Cerebellar cortex (tissue), 1 donor: ENCODE data around the gene PGS1.

ENCODE experiments used
- DNase-seq: peaks from one replicate; pipeline ENCODE4 v3.0.0-alpha.2; 2015; ENCODE audit warnings: low spot score

The PGS1 gene

DNA sequence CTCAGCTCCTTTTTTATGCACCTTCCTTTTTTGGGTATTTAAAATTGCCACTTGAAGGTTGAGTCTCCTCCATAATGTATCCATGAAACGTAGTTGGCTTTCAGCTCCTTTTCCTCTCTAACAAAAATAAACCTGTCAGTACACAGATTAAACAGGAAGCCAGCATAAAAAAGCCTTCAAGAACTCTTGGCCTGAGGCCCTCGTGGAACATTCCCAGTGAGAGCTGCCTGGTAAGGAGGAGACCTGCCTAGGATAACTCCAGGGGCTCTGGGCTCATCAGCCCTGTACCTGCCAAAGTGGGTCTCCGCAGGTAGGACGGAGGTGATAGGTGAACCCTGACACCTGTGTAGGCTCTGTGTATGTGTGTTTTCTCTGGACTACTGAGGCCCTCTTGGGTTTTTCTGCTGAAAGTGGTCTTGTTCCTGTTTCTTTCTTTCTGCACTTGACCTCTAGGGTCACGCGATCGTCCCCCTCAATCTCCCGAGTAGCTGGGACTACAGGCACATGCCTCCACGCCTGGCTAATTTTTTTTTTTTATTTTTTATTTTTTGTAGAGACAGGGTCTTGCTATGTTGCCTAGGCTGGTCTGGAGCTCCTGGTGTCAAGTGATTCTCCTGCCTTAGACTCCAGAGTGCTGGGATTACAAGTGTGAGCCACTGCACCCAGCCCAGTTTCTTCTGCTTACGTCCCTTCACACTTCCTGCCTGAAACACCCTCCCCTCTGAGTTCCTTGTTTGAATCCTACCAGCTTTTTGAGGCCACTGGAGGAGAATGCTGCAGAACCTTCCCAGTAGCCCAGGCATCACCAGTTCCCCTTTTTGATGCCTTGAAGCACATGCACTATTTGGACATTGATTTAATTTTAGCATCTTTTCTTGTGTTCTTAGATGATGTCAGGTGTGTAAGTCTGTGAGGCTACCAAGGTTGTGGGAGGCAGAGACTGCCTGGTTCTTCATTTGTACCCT, 9.8 kb downstream of the PGS1 start:
- no peak for DNase-seq

DNA sequence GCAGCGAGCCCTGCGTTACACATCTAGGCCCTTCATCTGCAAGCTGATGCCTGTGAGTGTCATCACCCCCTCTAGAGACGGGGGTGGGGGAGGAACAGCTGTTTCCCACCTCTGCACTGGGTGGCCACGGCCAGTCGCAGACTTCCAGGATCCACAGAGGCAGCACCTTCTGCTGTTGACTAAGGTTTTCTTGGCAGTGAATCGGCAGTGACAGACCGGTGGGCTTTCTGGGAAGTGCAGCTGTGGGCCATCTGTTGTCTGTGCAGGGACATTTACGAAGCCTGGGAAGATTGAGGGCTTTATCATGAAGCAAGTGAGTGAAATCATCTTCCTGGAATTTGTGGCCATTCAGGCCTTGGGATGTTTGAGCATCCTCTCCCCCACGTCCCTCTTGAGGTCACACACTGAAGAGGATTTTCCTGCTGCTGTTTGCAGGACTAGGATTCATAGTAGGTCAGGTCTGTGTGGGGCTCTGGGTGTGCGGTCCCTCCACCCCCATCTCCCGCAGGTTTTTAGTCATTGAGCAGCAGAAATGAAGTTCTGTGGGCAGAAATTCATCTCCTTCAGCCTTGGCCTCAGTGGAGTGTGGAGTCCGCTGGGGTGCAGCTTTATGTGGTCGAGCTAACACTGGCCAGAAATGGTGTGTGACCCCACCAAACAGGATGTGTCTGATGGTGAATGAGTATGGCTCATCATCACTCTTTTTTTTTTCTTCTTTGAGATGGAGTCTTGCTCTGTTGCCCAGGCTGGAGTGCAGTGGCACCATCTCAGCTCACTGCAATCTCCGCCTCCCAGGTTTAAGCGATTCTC, 12.0 kb downstream of the PGS1 start:
- no peak for DNase-seq

DNA sequence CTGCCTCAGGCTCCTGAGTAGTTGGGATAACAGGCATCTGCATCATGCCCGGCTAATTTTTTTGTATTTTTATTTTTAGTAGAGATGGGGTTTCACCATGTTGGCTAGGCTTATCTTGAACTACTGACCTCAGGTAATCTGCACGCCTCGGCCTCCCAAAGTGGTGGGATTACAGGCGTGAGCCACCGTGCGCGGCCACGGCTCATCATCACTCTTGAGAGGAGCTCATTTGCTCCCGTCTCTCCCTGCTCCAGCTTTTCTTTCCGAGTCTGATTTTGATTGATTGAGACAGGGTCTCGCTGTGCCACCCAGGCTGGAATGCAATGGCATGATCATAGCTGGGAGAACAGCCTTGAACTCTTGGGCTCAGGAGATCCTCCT, 12.6 kb downstream of the PGS1 start:
- no peak for DNase-seq

DNA sequence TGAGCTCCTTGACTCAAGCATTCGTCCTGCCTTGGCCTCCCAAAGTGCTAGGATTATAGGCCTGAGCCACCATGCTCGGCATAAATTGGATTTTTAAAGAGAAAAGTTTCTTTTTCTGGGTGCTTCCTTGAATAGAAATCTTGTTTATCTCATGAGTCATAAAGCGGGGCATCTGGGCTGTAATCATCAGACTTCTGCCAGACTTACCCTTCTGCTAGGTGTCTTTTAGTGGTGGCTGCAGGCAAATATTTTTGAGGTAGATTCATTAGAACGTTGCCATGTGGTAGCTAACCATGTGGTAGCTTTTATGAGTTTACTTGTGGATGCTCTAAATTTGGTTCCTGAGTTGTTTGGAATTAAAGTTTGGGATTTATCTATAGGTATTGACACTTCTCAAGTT, 13.4 kb downstream of the PGS1 start:
- no peak for DNase-seq

DNA sequence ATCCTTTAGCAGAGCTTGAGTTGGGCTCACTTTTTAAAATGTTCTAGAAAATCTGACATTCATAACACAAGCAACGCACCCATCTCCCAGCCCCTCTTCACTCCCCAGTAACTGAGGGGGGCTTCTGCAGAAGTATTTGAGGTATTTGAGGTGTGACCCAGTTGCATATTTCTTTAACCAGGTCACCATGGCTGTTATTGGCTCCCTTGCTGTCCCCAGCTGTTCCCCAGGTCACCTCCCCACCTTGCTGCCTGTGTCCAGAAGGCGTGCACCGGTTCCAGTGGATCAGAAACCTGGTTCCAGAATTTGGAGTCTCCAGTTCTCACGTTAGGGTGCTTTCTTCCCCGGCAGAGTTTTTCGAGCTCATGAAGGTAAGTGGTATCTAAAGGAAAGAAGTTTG, 13.8 kb downstream of the PGS1 start:
- DNase-seq, result no peak

DNA sequence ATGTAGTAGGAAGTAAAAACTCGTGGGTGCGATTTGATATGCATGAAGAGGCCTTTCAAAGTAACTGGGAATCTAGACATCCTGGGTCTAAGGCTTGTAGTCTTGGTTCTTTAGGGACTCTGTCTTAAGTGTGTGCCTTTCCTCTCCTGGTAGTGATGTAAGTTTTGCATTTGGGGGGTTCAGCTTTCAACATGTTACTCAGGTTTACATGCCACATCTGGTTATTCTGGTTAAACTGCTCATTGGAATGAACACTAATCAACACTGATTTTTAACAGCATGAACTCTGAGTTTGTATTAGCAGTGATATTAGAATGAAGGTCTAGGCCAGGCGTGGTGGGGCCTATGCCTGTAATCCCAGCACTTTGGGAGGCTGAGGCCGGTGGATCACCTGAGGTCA, 15.1 kb downstream of the PGS1 start:
- no peak for DNase-seq

DNA sequence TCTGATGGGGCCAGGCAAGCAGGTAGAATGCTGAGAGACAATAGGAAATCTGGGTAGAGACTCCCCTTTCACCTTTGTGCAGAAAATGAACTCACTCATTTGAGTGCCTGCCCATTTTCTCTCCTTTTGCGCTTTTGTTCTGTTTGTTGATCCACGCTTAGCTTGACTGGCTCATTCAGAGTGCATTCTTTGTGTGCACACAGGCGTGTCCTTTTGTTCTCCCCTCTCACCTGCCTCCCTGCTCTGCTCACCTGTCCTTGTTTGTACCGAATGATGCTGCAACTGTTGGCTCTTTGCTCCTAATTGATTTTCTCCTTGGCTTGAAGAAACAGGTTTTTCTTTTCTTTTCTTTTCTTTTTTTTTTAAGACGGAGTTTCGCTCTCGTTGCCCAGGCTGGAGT, 15.8 kb downstream of the PGS1 start:
- no peak for DNase-seq

DNA sequence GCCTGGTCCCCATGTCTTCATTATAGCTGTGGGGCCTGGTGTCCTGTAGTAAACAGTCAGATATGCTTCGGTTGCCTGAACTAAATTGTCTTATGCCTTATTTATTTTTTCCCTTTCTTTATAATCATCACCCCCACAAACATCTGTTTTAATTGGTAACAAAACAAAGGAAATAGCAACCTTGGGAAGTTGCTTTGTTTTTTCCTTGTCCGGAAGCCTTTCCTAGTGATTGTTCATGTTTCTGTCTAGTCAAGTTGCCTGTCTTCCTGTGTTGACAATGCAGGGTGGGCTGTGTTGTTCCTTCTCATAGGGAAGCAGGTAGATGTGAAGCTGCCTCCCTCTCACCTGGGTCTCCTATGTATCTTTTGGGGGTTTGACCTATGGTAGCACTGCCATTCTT, 16.7 kb downstream of the PGS1 start:
- DNase-seq, result no peak

DNA sequence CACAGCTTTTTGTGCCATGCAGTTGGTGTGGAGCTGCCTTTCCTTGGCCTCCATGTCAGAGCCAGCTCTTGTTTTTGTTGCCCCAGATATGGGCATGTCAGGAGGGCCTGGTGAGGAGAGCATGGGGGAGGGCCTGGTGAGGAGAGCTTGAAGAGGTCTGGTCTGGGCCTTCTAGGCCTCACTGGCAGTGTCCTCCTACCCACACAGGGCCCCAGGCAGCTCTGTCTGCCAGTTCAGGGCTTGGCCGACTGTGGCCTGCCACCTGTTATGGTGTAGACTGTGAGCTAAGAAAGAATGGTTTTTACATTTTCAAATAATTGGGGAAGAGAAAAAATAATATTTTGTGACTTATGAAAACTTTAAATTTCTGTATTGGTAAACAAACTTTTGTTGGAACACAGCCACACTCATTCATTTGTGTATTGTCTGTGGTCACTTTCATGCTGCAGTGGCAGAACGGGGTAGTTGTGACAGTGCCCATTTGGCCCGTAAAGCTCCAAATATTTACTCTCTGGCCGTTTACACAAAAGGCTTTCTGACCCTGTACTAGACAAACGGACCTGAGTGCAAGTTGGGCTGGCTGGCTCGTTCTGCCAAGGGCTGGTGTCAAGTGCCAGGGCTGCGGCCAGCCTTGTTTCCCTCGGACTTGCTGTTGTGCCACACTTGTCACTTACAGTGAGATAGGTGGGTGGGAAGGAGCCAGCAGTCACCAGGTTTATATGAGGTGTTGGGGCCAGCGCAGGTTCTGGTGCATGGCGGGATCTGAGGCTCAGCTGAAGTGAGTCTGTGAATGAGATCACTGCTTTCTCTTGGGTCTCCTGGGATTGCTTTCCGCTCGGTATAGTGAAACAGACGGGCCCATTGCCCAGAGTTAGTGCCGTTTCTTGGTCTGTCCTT, 18.2 kb downstream of the PGS1 start:
- DNase-seq, result no peak

DNA sequence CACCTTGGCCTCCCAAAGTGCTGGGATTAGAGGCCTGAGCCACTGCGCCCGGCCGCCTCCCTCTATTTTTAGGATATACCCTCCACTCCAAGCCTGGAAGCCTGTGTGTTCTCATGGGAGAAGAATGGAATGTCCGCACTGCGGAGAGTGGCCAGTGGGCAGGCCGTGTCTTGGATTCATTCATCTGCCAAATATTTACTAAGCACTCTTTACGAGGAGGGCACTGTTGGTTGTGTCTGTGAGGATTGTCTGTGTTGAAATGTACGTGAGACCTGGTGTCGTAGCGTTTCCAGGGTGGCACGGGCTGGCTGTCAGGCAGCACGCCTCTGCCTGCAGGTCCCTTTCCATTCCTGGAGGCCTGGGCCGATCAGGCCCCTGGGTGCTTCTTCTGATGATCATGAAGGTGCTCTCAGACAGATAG, 19.2 kb downstream of the PGS1 start:
- no peak for DNase-seq

DNA sequence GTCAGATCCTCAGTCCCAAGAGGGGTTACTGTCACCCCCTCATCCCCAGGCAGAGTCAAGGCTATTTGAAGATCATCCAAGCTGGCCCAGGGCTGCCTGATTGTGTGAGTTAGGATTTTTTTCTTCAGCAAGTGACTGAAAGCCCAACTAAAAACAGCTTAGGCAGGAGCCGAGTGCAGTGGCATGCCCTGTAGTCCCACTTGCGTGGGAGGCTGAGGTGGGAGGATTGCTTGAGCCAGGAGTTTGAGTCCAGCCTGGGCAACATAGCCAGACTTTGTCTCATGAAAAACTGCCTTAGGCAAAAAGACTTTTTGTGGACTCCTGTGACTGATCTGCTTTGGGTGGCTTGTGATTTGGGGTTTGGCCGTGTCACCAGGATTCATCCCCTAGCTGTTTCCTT, 19.9 kb downstream of the PGS1 start:
- DNase-seq, result no peak

DNA sequence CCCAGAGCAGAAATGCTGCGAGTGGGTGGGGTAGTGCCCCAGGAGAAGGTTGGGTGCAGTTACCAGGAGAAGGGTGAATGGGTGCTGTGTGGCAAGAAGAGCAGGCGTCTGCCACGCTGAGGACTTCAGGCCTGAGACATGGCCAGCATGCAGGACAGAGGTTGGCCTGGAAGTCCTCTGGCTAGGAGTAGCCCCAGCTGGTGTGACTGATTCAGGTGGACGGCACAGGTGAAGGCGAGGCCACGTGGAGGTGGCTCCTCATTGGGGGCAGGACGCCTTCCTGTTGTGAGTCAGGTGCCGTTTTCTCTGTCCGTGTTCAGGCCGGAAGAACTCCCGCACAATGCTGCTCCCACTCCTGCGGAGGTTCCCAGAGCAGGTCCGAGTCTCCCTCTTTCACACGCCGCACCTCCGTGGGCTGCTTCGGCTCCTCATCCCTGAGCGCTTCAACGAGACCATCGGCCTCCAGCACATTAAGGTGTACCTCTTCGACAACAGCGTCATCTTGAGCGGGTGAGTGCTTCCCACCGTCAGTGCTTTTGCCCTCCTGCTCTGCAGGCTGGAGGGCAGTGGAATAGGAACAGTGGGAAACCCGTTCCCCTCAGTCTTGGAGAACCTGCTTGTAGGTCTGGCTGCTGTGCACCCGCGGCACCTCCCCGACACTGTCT, 20.7 kb downstream of the PGS1 start:
- no peak for DNase-seq

DNA sequence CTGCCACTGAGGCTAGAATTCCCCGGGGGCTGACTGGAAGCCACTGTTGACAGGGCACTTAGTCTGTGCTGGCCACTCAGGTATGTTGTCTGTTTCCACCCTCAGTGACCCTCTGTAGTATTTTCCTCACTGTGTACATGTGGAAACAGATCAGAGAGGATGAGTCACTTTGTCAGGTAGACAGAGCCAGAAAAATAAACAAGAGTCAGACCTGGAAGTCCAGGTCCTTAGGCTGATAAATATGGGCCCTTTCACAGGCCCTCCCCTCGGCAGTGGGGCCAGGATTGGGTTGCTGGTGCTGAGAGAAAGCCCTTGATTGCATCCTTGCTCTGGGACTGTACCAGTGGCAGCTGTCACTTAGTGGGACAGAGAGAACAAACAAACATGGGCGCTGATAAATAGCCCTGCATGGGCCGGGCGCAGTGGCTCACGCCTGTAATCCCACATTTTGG, 21.3 kb downstream of the PGS1 start:
- no peak for DNase-seq

DNA sequence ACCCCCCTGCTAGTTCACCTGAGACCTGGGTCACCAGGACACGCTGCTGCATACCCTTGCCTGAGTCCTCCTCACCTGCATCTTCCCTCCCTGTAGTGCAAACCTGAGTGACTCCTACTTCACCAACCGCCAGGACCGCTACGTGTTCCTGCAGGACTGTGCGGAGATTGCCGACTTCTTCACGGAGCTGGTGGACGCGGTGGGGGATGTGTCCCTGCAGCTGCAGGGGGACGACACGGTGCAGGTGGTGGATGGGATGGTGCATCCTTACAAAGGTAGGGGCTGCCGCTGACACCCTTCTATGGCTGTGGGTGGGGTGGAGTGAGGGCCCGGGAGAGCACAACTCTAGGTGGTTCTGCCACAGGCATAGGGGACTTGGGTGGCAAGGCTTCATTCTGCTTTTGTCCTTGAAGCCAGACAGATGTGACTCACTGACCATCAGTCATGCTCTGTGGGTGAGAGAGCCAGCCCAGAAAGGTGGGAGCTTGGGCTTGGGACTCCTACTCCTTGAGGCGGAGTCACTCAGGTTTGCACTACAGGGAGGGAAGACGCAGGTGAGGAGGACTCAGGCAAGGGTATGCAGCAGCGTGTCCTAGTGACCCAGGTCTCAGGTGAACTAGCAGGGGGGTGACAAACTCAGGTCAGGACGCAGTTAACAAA, 22.3 kb downstream of the PGS1 start:
- DNase-seq, result no peak

DNA sequence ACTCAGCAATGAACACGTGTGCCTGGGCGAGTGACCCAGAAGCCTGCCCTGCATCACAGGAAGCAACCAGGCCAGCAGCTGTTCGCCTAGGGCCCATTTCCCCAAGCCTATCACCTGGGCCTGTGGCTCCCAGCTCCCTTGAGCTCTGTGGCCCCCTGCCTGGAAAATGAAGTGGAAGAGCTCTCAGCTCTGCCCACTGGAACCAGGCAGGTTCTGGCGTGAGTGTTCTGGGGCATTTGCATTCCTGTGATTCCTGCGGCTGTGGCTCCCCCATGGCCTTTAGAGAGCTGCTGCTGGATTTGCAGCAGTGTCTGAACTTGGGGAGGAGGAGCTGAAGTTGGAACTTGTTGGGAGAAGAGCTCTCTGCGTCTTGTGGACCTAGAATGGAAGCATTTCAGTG, 22.8 kb downstream of the PGS1 start:
- no peak for DNase-seq

DNA sequence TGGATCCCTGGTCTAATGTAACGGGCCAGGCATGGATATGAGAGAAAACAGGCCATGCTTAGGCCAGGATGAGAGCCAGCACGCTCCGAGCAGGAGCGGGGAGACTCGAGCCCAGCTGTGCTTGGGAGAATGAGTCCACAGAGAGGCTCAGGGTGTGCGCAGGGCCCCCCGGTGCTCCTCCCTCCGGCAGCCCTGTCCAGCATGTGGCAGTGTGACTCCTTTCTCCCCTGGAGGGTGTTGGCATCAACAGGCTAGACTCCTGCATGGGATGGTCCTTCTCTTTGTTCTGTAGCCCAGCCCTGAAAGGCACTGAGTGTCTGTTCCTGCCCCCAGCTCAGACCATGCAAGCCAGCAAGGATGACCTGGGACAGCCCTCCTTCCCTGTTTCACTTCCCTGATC, 23.4 kb downstream of the PGS1 start:
- no peak for DNase-seq

DNA sequence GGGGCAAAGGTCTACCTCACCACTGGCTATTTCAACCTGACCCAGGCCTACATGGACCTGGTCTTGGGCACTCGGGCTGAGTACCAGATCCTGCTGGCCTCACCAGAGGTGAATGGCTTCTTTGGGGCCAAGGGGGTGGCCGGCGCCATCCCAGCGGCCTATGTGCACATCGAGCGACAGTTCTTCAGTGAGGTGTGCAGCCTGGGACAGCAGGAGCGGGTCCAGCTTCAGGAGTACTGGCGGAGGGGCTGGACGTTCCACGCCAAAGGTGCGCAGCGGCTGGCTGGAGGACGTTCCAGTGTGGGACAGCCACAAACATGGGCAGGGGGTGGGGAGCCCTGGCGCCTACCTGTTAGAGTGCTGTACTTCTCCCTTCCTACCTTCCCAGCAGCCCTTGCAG, 25.4 kb downstream of the PGS1 start:
- no peak for DNase-seq

DNA sequence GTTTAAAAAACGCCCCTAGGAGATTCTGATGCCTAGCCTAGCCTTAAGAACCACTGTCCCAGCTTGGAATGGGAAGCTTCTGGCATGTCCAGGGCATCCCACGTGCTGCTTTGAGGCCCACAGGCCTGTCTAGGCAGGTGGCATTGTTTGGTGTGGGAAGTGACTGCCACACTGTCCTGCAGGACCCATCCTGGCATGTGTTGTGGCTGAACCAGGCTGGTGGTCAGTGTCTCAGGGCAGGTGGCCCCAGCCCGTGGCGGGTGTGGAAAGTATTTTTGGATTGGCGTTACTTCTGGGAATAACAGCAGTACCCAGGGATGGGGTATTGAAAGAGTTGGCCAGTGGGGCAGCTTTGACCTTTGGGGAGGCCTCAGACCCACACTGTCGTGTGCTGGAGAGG, 27.9 kb downstream of the PGS1 start:
- DNase-seq, result no peak

DNA sequence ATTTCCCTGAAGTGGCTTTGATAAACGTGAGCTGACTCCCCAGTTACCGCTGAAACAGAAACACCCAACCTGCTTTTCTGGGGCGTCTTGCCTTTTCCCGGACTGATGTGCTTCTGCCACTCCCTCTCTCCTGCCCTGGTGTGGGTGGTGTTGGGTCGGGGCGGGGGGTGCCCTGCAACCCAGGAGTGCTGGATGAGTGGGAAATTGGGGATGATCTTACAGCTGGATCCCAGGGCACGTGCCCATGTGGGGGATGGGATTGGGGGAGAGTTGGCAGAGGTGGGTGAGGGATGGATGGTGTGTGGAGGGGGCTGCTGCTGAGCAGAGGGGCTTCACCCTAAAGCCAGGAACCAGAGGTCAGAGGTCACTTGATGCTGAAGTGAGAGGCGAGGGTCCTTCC, 28.5 kb downstream of the PGS1 start:
- no peak for DNase-seq

DNA sequence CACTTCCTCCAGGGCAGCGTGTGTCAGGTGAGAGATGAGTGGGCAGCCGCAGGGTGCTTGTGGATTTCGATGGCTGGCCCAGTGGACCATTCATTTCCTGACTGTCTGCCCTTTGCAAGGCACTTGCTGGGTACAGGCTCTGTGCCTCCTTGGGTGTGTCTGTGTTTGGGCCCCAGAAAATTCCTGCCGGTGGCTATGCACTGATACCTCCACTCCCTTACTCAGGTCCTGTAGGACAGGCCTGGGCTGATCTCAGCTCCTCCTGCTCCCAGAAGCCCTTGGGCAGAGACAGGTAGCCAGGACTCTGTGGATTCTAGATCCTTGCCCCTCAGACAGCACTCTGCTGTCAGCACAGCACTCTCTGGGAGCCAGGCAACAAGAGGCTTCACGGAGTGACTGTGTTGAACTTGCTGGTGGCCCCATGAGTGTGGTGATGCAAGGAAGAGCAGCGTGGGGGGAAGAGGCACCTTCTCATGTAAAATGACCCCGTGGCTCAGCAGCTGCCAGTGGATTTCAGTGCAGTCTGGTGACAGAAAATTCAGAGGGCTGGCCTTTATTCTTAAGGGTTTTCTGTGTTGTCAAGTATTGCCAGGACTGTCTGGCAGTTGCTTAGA, 29.0 kb downstream of the PGS1 start:
- DNase-seq, result no peak
